GM18508 (cell line): ENCODE data around the gene GNAT1.

Experiments
- ATAC-seq: cut with Tn5 transposase; IDR thresholded peaks from one replicate; pipeline ENCODE4 v1.9.1; 2021; ENCODE audit warnings: moderate number of reproducible peaks; ENCODE audit not compliant: insufficient read depth, unreplicated experiment

GNAT1 gene

DNA sequence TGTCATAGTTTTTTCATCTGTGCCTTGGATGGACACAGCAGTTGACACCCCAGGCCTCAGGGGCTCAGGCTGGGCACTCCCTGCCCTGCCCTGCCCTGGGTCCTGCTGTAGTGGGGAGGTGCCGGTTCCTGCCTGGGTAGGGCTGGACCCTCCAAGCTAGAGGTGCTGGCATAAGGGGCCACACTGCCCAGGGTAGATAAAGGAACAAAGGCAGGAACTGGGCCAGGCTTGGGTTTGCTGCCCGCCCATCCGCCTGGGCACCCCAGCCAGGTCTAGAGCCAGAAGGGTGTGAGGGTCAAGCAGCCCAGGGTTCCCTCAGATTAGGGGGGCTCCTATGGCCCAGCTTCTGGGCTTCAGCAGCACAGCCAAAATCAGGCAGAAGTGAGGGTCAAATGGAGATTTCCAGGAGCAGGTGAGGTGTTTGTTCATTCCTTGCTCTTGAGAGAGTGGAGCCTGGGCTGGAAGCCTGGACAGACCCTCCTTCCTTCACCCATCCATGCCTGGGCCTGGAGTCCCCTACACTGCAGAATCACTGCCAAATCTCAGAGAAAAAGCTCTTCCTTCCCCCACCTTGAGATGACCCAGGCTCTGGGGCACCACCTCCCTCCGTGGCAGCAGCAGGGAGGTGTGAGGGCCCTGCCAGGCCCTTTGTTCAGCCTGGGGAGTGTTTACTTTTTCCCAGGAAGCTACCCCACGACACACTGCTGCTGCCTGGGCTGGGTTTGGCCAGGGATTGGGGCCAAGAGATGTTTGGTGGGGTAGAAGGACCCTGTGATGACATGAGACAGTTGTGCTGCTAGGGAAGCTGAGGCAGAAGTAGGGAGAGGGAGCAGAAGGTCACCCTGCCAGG is 29.2 kb upstream of the GNAT1 start:
- ATAC-seq: no peak

DNA sequence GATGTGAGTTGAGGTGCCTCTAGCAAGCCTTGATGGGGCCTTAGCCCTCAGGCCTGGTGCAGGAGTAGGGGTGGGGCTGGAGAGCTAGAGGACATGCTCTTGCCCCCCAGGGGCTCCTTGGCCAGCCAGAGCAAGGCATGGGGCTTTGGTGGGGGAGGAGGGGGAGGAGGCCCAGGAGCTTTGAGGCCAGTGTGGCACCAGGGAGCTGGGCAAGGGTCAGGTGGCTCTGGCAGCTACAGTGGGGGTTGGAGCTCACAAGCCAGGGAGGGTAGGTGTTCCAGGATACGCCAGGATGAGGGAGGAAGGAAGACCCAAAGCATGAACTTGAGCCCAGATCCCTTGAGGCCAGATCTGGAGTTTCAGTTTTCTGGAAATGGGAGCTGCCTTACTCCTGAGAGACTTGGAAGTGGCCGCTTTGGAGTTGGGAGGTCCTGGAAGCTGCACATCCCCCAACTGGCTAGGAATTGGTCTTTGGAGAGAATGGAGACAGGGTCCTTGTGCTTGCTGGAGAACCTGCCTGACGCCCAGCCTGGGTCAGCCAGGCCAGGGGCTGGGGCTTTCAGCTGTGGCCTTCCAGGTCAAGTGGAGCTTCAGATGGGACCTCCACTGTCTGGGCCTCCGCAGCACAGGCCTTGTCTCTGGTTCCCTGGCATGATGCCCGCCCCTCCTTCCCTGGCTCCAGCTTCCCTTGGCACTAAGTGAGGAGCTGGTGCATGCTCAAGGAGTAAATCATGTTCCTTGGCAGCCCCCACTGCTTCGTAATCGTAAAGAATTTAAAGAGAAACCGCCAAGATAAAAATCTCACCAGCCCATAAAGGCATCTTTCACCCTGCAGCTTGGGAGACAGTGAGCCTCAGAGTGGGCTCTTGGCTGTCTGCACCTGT is 27.6 kb upstream of the GNAT1 start:
- no peak for ATAC-seq

DNA sequence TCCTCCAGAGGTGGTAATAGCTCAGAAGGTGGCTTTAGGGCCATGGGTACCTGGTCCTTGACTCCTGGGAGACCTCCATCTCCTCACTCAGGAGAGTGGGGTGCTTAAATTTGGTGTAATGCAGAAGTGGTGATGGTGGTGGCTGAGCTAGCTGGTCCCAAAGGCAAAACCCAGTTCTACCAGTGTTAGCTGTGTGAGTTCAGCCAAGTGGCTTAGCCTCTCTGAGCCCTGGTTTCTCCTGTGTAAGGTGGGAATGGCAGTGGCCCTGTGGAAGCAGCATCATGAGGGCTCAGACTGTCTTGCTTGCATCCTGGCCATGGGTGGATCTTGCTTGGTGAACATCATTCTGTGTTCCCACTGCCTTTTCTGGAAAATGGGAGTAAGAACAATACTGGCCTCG is 26.9 kb upstream of the GNAT1 start:
- ATAC-seq: no peak

DNA sequence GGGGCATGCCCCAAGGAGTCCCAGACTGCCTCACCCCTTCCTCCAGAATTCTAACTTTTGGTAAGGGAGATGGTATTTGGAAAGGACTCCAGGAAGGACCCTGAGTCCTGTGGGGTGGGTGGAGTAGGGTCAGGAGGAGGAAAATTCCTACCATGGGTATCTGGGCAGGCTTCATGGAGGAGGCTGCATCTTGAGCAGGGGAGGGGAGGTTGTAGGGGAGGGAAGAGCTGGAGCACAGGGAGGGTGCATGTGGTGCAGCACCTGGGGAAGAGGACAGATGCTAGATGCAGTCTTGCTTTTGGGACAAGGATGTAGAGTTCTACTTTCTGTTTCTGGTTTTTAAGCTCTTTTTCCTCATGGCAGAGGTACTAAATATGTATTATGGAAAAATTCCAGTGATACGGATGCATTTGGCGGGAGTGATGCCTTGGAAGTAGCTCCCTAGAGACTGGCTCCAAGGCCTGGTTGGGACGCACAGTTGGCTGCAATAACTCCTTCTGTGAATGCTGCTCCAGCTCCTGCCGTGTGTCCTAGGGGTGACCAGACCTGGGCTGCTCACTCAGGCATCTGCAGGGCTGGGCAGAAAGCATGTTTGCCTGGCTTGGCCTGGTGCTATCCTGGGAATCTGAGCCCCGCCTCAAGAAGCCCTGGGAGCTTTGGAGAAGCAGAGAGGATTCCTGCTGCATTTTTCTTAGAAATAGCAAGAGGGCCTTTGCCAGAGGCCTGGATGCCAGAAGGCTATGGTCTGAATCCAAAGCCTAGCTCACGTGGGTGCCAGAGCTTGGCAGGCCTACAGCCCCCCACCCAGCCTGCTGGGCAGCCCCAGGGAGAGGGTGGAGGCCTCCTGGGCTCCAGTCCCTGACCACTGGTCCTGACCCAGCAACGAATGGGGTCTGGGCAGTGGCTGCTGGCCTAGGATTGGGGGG is 26.2 kb upstream of the GNAT1 start:
- ATAC-seq: no peak

DNA sequence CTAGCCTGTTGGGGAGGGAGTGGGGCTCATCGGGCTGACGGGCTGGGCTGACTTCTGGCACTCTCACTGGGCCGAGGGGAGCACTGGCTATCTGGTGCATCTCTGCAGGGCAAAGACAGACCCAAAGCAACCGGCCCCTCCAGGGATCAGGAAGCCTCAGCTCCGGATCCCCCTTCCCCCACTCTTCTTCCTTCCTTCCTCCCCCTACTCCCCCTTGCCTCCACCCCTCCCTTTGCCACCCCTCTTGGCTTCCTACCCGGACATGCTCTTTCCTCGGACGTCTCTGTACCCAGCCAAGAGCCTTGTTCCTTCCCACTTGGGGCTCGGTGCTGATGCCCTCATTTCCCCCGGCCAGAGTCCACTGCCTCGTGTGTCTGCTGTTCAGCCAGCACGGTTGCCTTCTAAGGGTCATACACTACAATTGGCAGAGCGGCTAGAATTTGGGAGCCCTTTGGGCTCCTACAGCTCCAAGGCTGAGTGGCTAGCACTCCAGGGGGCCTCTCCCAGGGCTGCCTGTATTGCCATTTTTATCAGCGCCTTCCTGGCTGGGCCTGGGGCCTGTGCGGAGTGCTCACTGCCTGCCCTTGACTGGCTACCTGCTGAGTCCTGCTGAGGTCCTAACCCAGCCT is 25.4 kb upstream of the GNAT1 start:
- ATAC-seq: no peak

DNA sequence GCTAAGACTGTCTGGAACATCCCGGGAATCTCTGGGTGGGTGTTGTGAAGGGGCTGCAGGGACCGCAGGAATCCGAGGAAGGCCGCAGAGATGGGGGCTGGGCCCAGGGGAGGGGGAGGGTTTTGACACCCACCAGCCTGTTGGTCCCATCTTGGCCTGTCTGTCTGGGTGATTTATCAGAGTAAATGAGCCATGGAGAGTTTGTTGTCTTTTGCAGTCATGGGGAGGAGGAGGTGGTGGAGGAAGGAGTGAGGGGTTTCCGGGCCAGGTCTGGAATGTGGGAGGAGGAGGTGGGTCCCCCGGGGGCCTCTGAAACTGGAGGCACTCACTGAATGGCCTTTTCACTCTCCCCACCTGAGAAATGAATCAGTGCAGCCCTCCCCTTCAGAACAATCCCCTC is 24.8 kb upstream of the GNAT1 start:
- ATAC-seq: no peak

DNA sequence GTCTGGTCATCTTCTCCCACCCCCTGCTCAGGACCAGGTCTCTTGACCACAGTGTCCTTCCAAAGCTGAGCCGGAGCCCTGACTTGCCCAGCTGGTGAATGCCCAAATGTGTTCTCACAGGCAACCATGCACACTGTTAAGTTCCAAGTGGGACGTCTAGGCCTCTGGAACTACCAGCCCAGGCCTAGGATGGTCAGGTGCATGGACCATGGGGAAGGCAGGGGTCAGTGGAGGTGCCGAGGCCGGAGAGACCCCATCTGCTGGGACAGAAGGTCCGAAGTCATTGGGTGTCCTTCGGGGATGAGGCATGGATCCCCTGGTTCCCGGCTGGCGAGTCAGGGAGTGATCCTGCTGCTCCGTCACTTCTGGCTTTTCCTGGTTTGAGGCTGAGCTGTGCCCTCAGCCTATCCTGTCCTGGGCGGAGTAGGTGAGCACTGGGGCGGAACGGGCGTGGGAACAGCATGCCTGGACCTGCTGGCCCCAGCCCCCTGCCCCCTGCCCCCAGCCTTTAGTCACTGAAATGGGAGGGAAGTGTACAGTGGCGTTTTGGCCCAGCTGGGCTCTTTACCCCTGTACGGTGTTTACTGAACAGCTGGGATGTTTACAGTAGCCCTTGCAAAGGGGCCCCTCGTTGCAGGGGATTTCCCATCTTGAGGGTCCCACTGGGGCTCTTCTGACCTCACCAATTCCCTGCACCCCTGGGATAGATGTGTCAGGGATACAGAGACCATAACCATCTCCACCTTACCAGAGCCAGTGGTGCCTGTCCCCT is 24.2 kb upstream of the GNAT1 start:
- no peak for ATAC-seq

DNA sequence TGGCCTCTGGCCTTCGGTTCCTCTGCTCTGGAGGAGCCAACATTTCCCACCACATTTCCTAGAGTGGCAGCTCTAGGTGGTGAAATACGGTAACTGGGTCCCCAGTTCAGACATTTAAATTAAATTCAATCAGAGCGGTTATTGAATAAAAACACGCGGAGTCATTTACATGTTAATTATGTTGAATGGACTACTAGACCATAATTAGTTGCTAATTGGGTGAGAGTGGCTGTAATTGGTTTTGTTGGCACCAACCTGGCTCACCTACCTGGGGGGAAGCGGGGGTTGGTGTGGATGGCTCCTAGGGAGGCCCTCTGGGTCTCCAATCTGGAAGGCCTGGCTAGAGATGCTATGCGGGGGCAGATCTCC is 23.6 kb upstream of the GNAT1 start:
- ATAC-seq: no peak

DNA sequence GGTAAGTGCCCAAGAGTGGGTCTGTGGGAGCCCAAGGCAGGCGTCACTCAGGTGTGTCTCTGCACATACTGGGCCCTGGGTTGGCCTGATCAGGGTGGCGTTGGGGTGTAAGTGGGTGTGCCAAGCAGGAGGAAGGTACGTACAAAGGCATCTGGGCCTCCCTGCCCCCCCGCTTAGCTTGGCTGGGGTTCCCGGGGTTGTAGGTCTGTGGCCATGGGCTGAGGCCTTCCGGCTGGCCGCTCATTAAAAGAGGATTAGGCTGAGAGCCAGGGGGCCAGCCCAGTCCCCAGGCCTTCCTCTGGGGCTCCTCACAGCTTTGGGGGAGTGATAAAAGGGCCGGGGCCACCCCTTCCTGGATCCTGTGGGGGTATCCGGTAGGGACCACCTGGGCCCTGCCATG is 23.0 kb upstream of the GNAT1 start:
- ATAC-seq: no peak

DNA sequence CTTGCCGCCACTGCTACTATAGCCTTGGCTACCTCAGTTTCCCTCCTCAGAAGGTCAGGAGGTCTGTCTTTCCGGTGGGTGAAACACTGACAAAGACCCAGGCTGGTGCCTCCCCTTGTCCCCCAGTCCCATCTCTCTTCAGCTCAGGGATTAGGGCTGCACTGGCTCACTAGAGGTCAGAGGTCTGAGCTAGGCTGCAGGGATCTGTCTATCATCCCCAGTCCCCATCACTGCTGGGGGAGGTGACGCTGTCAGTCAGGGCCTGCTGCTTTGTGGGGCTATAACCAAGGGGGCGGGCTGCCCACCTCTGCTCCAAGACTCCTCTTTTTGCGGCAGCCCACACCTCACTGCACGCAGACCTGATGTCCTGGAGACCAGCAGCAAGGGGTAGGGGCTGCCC is 22.6 kb upstream of the GNAT1 start:
- ATAC-seq: no peak

DNA sequence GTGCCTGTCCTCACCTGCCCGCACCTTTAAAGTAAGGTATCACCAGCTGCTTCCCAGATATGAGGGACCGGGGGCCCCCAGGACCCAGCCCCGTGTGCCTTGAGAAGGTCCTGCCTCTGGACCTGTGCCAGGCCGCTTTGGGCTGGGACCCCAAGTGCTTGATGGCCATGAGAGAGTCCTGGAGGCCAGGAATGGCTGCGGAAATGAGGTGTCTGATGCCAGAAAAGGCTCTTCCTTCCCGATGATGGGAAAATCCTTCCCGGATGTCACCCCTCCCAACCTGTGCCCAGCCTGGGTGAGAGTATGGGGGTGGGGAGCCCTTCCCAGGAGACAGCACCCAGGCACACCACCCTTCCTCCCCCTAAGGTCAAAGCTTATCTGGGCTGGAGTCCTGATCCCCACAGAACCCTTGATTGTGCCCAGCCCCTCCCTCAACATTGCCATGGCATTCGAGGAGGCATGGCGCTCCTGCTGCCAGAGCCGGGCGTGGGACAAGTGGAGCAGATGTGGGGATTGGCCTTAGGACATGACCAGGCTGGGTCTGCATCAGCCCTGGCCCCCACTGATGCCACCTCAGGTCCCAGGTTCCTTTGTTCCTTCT is 22.1 kb upstream of the GNAT1 start:
- no peak for ATAC-seq

DNA sequence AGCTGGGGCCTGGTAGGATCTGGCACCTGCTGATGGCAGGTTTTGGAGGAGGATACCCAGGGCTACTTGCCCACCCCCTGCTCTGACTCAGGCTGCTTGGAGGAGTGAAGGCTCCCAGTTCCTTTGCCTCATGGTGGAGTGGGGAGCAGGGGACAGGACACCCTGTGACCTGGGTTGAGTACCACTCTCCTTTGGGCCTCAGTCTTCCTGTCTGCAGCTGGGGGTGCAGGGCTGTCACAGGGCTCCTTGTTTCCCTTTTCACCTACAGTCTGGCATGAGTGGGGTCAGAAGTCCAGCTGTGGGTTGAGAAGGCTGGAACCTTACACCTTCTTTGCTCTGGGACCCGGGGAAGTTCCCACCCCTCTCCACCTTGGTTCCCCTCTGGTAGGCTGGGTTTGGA is 21.6 kb upstream of the GNAT1 start:
- ATAC-seq: no peak

DNA sequence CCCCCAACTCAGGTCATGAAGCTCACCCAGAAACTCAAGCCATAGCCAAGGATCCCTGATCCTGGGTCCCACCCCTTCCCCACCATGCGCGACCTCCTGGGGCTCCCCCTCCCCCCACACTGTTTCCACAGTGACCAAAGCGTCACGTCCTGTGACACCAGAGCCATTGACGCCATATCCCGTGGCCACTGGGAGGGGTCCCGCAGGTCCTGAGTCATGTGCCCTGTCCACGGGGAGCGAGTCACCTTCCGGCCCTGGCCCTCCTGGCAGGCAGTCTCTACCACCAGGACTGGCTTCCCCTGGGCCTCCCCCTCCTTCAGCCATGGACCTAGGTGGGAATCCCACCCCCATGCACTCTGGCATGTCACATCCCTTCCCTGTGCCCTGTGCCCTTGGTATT is 20.7 kb upstream of the GNAT1 start:
- ATAC-seq: no peak

DNA sequence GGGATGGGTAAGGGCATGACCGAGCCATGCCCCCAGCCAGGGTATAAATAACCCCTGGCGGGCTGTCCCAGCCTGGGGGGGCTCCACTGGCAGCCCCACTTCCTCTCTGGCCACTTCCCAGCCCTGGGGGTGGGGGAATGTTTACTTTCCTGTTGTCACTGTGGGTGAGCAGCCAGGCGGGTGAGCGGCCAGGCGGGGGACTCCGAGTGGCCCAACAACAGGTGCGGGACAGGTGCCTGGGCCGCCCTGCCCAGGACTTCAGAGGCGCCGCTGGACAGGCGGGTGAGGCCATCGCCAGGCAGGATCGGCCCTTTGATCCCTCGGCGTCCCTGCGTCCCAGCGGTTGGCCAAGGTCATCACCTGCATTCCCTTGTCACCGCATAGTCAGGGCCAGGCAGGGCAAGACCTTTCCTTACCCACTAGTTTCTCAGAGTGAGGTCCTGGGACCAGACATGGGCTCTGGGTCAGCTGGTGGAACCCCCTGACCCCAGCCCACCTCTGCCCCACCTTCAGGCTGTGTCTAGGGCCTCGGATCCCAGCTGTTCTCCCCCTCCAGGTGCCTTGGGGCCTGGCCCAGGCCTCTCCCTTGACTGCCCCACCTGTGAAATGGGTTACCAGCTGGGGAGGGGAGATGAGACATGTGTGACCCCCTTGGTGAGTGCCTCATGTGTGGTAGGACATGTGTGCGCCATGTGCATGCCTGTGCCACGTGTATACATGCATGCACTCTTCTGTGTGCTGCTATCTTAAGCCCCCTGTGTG is 19.7 kb upstream of the GNAT1 start:
- ATAC-seq: no peak

DNA sequence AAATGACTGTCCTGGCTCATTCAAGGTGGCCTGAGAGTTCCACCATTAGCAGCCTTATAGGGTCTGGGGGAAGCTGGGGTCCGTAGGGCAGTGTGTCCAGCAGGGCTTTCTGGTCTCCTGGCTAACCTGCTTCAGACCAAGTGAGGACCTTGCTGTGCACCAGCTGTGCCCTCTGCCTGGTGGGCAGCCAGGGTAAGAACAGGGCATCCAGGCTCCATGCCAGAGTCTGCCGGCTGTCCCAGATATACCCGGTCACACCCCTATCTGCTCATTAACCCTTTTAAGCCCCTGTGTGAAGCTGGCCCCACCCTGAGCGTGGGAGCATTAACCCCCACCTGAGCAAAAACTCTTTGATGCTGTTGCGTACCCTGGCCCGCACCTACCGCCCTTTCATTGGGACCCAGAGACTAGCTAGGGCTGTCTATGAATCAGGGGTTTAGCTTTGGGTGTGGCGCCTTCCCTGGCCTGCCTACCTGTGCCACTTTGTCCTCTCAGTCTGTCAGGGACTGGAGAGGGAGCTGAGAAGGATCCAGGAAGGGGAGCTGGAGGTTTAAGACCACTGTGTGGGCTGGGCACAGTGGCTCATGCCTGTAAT is 18.7 kb upstream of the GNAT1 start:
- no peak for ATAC-seq

DNA sequence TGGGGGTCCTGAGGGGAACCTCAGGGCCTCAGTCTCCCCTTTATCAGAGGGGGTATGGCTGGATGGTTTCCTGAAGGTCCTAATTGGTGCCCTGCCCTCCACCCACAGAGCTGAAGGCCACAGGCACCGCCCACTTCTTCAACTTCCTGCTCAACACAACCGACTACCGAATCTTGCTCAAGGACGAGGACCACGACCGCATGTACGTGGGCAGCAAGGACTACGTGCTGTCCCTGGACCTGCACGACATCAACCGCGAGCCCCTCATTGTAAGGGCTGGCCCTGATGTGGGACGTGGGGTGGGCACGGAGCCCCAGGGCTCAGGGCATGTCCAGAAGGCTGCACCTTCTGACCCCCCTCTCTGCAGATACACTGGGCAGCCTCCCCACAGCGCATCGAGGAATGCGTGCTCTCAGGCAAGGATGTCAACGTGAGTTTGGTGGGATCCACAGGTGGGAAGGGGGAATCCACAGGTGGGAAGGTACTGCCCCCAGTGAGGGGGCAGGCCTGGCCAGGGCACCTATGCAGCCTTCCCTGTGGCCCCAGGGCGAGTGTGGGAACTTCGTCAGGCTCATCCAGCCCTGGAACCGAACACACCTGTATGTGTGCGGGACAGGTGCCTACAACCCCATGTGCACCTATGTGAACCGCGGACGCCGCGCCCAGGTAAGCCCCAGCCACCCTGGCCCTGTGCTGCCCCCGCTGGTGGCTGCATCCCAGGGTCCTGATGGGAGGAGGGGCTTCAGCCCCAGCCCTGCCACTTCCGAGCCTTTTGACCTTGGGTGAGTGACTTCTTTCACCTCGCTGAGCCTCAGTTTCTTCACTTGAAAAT is 17.5 kb upstream of the GNAT1 start:
- ATAC-seq: no peak

DNA sequence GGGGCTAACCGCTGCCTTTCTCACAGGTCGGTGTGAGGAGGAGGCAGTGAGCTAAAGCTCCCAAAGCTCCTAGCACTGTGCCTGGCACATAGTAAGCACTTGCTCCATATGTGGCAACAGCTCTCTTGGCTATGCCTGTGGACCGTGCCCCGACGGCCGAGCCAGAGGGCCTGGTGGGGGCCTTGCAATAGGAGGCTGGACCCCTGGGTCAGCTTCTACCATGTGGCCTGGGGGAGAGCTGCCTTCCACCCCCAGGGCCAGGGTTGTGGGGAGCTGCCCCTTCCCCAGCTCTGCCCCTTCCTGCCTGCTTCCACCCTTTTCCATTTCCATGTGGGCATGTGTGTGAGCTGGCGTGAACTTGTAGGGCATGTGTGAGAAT is 16.9 kb upstream of the GNAT1 start:
- no peak for ATAC-seq
